ENCODE data around the gene CEACAM16. TPM values are rescaled to one million over a fixed set of nuclear protein-coding genes. Genes with fewer than 3 reads are reported as not detected.

Gene CEACAM16
- total and polyA plus RNA-seq, 9 of the 15 experiments (the other 6 are each of a cell fraction or from before 2014, with no cell fraction given) = not detected

DNA sequence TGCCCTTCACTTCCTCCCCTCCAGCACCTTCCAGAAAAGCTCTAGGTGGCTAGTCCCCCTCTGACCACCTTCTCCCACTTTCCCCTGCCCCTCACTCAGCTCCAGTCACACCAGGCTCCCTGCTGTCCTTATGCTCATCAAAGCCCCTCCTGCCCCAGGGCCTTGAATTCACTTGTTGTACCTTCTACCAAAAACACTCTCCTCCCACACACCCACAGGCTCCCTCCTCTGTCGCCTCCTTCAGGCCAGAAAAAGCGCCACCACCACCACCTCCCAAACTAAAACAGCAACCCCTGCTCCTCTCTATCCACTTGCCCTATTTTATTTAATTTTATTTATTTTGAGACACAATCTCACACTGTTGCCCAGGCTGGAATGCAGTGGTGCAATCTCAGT lies 4.8 kb upstream of the CEACAM16 start (continued):
- TF ChIP-seq ZBTB40 (IDR thresholded peaks at IDR 0.05) = no peak
- TF ChIP-seq ZBTB40 (CRISPR knock-in tag; IDR thresholded peaks at IDR 0.05) = no peak
- TF ChIP-seq MED1 (CRISPR knock-in tag; IDR thresholded peaks at IDR 0.05; ENCODE audit: borderline replicate concordance) = no peak
- TF ChIP-seq, protein P1, sequence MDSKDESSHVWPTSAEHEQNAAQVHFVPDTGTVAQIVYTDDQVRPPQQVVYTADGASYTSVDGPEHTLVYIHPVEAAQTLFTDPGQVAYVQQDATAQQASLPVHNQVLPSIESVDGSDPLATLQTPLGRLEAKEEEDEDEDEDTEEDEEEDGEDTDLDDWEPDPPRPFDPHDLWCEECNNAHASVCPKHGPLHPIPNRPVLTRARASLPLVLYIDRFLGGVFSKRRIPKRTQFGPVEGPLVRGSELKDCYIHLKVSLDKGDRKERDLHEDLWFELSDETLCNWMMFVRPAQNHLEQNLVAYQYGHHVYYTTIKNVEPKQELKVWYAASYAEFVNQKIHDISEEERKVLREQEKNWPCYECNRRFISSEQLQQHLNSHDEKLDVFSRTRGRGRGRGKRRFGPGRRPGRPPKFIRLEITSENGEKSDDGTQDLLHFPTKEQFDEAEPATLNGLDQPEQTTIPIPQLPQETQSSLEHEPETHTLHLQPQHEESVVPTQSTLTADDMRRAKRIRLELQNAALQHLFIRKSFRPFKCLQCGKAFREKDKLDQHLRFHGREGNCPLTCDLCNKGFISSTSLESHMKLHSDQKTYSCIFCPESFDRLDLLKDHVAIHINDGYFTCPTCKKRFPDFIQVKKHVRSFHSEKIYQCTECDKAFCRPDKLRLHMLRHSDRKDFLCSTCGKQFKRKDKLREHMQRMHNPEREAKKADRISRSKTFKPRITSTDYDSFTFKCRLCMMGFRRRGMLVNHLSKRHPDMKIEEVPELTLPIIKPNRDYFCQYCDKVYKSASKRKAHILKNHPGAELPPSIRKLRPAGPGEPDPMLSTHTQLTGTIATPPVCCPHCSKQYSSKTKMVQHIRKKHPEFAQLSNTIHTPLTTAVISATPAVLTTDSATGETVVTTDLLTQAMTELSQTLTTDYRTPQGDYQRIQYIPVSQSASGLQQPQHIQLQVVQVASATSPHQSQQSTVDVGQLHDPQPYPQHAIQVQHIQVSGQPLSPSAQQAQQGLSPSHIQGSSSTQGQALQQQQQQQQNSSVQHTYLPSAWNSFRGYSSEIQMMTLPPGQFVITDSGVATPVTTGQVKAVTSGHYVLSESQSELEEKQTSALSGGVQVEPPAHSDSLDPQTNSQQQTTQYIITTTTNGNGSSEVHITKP (IDR thresholded peaks at IDR 0.05; ENCODE audit: partially characterized antibody) = no peak
- TF ChIP-seq, protein P2, sequence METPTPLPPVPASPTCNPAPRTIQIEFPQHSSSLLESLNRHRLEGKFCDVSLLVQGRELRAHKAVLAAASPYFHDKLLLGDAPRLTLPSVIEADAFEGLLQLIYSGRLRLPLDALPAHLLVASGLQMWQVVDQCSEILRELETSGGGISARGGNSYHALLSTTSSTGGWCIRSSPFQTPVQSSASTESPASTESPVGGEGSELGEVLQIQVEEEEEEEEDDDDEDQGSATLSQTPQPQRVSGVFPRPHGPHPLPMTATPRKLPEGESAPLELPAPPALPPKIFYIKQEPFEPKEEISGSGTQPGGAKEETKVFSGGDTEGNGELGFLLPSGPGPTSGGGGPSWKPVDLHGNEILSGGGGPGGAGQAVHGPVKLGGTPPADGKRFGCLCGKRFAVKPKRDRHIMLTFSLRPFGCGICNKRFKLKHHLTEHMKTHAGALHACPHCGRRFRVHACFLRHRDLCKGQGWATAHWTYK (CRISPR knock-in tag; IDR thresholded peaks at IDR 0.05) = no peak
- TF ChIP-seq ZNF644 (tag; IDR thresholded peaks at IDR 0.05; ENCODE audit: low read depth) = no peak
- TF ChIP-seq, protein P3, sequence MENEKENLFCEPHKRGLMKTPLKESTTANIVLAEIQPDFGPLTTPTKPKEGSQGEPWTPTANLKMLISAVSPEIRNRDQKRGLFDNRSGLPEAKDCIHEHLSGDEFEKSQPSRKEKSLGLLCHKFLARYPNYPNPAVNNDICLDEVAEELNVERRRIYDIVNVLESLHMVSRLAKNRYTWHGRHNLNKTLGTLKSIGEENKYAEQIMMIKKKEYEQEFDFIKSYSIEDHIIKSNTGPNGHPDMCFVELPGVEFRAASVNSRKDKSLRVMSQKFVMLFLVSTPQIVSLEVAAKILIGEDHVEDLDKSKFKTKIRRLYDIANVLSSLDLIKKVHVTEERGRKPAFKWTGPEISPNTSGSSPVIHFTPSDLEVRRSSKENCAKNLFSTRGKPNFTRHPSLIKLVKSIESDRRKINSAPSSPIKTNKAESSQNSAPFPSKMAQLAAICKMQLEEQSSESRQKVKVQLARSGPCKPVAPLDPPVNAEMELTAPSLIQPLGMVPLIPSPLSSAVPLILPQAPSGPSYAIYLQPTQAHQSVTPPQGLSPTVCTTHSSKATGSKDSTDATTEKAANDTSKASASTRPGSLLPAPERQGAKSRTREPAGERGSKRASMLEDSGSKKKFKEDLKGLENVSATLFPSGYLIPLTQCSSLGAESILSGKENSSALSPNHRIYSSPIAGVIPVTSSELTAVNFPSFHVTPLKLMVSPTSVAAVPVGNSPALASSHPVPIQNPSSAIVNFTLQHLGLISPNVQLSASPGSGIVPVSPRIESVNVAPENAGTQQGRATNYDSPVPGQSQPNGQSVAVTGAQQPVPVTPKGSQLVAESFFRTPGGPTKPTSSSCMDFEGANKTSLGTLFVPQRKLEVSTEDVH (IDR thresholded peaks at IDR 0.05; ENCODE audit: low read depth, partially characterized antibody) = no peak
- 0 out of 2 replicates have a peak, but pooled peaks have one; percentile 17 for TF ChIP-seq MYC (IDR thresholded peaks at IDR 0.05; ENCODE audit: low read depth, low read length)
- no peak for TF ChIP-seq MYC (CRISPR knock-in tag; IDR thresholded peaks at IDR 0.05; ENCODE audit: borderline replicate concordance, low read depth)
- TF ChIP-seq HDGF (IDR thresholded peaks at IDR 0.05) = no peak
- no peak for TF ChIP-seq ASH1L (IDR thresholded peaks at IDR 0.05; ENCODE audit: borderline replicate concordance, low read depth, partially characterized antibody)
